OCI-LY1 (cell line): ENCODE results near the gene AFDN.

Source experiments
- CTCF ChIP-seq: fragments of 200-600 bp; sonication (generic), shearing (Covaris generic); IDR thresholded peaks from 2 replicates; pipeline ENCODE4 v1.5.1; 2017; ENCODE audit warnings: mild to moderate bottlenecking, antibody characterized with exemption, low read length, moderate library complexity, mixed read lengths
- EZH2 ChIP-seq: fragments of 200-600 bp; sonication (generic), shearing (Covaris generic); IDR thresholded peaks from 2 replicates; pipeline ENCODE4 v1.8.0; 2017; ENCODE audit warnings: borderline replicate concordance, mixed run types, mild to moderate bottlenecking, antibody characterized with exemption, low read length, moderate library complexity, mixed read lengths

GRCh38 chr6:167872538-167873210 is 46.0 kb downstream of the AFDN start:
- TF ChIP-seq CTCF (no peak), EZH2 (no peak)
